Aorta (tissue), 5 donors: ENCODE results near the gene SFRP2. TPM values are rescaled to one million over a fixed set of nuclear protein-coding genes. Genes with fewer than 3 reads are reported as not detected.

Experiments used
- ATAC-seq: fragments of 200-7000 bp; cut with Tn5 transposase; one replicate; pipeline ENCODE4 v1.9.1; 2022; ENCODE audit warnings: moderate library complexity; ENCODE audit not compliant: low FRiP score
- DNase-seq, 2 donors: peaks; one replicate each; pipeline ENCODE4 v3.0.0-alpha.2; 2020
- H3K27ac ChIP-seq, 2 donors: one replicate each; pipeline ENCODE4 v1.5.1; 2013; ENCODE audit warnings: low read length in 2 of 2, mild to moderate bottlenecking in 2 of 2, moderate library complexity in 2 of 2, control low read depth in 1 of 2, inconsistent platforms in 1 of 2, low read depth in 1 of 2
- H3K27me3 ChIP-seq, 2 donors: one replicate each; pipeline ENCODE4 v1.6.1; 2013; ENCODE audit warnings: control low read depth in 1 of 2, low read length in 1 of 2, mild to moderate bottlenecking in 1 of 2, moderate library complexity in 1 of 2; ENCODE audit not compliant: insufficient read depth in 2 of 2, control insufficient read depth in 1 of 2
- H3K36me3 ChIP-seq, 2 donors: one replicate each; pipeline ENCODE4 v1.6.1; 2013; ENCODE audit warnings: control low read depth in 1 of 2, low read length in 1 of 2, mild to moderate bottlenecking in 1 of 2; ENCODE audit not compliant: insufficient read depth in 2 of 2, control insufficient read depth in 1 of 2
- H3K4me1 ChIP-seq, 2 donors: one replicate each; pipeline ENCODE4 v1.6.1; 2013; ENCODE audit warnings: low read length in 2 of 2, control low read depth in 1 of 2, mild to moderate bottlenecking in 1 of 2, moderate library complexity in 1 of 2; ENCODE audit not compliant: insufficient read depth in 2 of 2, control insufficient read depth in 1 of 2
- H3K4me3 ChIP-seq, 2 donors: one replicate each; pipeline ENCODE4 v1.5.1; 2013; ENCODE audit warnings: low read length in 2 of 2, control low read depth in 1 of 2, mild to moderate bottlenecking in 1 of 2
- H3K9me3 ChIP-seq: one replicate; pipeline ENCODE4 v1.6.1; 2013; ENCODE audit warnings: mild to moderate bottlenecking, low read length; ENCODE audit not compliant: control insufficient read depth
- WGBS, 2 donors: extraction: QIAGEN DNeasy Blood & Tissue Kit; methylation state at CpG; one replicate each; pipeline ENCODE4 v1.1.7; 2013; 5-methylcytosine and 5-hydroxymethylcytosine counted together
- intact Hi-C, 2 donors: fragments of 100-400 bp; cut with DNase I; formaldehyde crosslinking; loops; one replicate each; pipeline versions ENCODE4 v1.14.2 to v1.15.0; 2022
- polyA plus RNA-seq, 2 donors: library from polyadenylated mRNA; stranded (reverse); fragments of 200-250 nt; gene quantifications; one replicate each; pipeline ENCODE4 v1.2.3, GENCODE V29; 2013
- total RNA-seq, 2 donors: library from RNA; stranded (reverse); fragmentation: NEBNext Ultra II Directional; extraction: Animal tissue kit (Norgen Biotek cat#: 25700); gene quantifications; one replicate each; pipeline ENCODE4 v1.2.1, GENCODE V29; 2021
- donor health status: healthy with polysubstance abuse.
- donor health status: Bipolar disorder and iron deficiency.
- donor health status: DM: no; HTN: no; CAD: no.
- donor health status: DM: no; HTN: no; CAD: no.
- donor health status: DM: yes; HTN: yes; CAD: no.

The SFRP2 gene
- total and polyA plus RNA-seq, 4 donors = 0.92 to 1,198 (median 52.0) TPM

GRCh38 chr4:153757407-153757806, 31.5 kb downstream of the SFRP2 start:
- Histone ChIP-seq H3K4me1 (no peaks in the 10 kb centered on the region), H3K4me3 (no peak overlapping the region), H3K36me3 (no peaks in the 10 kb centered on the region), H3K27ac (no peak overlapping the region), H3K27me3 (no peaks in the 10 kb centered on the region), H3K9me3 (peaks cover 2% of the 10 kb centered on the region)
- DNase-seq (no peak), ATAC-seq (no peak)
- intact Hi-C loops = no loop called here
- 90 to 93% methylated on average over 1 of the region's 1 CpG for WGBS, 2 donors

- Histone ChIP-seq H3K27ac (no peak overlapping the region), H3K9me3 (no peaks in the 10 kb centered on the region), H3K4me3 (no peak overlapping the region), H3K36me3 (no peaks in the 10 kb centered on the region), H3K4me1 (no peaks in the 10 kb centered on the region), H3K27me3 (no peaks in the 10 kb centered on the region)
- ATAC-seq (no peak), DNase-seq (no peak)
- 89 to 92% methylated on average over 2 of the region's 2 CpGs for WGBS, 2 donors
- intact Hi-C loops = no loop called here
Measured at GRCh38 chr4:153755186-153755585, 33.7 kb downstream of the SFRP2 start.

- peaks cover 0 to 3% of the 10 kb centered on the region in 2 donors for H3K4me1 ChIP-seq
- H3K9me3 ChIP-seq = no peaks in the 10 kb centered on the region
- no peak overlapping the region for H3K27ac ChIP-seq
- DNase-seq (peak in 1 of 2 donors; percentile 67), ATAC-seq (peak; percentile 90)
- no peak overlapping the region for H3K4me3 ChIP-seq
- no peaks in the 10 kb centered on the region for H3K36me3 ChIP-seq
- no peaks in the 10 kb centered on the region for H3K27me3 ChIP-seq
- intact Hi-C loops = loop anchor here in 1 of 2 donors (2.0 to 5.0 kb wide), 2 partner anchors 116 to 403 kb away; no protein-coding TSS in a partner anchor
- WGBS, 2 donors = 25 to 36% methylated on average over 5 of the region's 5 CpGs
Measured at GRCh38 chr4:153750197-153750817, 38.6 kb downstream of the SFRP2 start.

- no peaks in the 10 kb centered on the region for H3K36me3 ChIP-seq
- no peaks in the 10 kb centered on the region for H3K27me3 ChIP-seq
- ATAC-seq (peak; percentile 86), DNase-seq (peak; percentile 79 to 86)
- H3K4me3 ChIP-seq = no peak overlapping the region
- no peaks in the 10 kb centered on the region for H3K9me3 ChIP-seq
- no peak overlapping the region for H3K27ac ChIP-seq
- H3K4me1 ChIP-seq = peaks cover 0 to 3% of the 10 kb centered on the region in 2 donors
- intact Hi-C loops = loop anchor here (2.0 to 10.0 kb wide), 4 partner anchors 114 to 604 kb away; partner anchors contain the start of gene MND1 (in 1 of the 2)
- WGBS, 2 donors = 45 to 47% methylated on average over 6 of the region's 6 CpGs
Measured at GRCh38 chr4:153748378-153748777, 40.5 kb downstream of the SFRP2 start.

DNA sequence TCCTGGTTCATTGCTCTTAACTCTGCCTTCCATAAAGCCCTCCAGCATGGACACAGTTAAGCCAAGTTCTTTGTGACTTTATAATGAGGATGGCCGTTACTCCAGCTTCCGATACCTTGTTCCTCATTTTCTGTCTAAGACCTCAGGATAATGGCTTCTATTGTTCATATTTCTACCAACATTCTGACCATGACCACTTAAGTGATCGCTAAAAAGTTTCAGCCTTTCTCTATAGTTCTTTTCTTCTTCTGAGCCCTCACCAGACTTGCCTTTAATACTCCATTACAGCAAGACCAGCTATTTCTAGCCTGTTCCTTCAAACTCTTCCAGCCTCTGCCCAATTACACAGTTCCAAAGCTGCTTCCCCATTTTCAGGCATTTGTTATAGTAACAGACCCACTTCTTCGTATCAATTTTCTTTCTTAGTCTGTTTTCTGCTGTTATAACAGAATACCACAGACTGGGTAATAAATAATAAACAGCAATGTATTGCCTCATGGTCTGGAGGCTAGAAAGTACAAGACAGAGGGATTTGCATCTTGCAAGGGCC, 41.4 kb downstream of the SFRP2 start:
- Histone ChIP-seq H3K27me3 (no peaks in the 10 kb centered on the region), H3K9me3 (no peaks in the 10 kb centered on the region), H3K36me3 (no peaks in the 10 kb centered on the region), H3K4me3 (no peak overlapping the region), H3K4me1 (peaks cover 0 to 3% of the 10 kb centered on the region in 2 donors), H3K27ac (no peak overlapping the region)
- intact Hi-C loops = loop anchor here (10.0 kb wide), 2 partner anchors 293 to 603 kb away; no protein-coding TSS in a partner anchor
- DNase-seq (no peak), ATAC-seq (no peak)
- WGBS, 2 donors = 88 to 93% methylated on average over 4 of the region's 4 CpGs

DNA sequence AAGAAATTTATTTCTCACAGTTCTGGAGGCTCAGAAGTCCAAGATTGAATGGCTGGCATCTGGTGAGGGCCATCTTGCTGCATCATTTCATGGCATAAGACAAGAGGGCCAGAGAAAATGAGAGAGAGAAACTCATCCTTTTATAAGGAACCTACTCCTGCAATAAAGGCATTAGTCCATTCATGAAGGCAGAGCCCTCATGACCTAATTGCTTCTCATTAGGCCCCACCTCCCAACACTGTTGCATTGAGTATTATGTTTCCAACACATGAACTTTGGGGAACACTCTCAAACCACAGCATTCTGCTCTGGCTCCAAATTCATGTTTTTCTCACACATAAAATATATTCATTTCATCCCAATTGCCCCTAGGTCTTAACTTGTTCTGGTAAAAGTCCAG, 43.2 kb downstream of the SFRP2 start:
- H3K9me3 ChIP-seq = peaks cover 2% of the 10 kb centered on the region
- no peaks in the 10 kb centered on the region for H3K27me3 ChIP-seq
- H3K27ac ChIP-seq = no peak overlapping the region
- no peak overlapping the region for H3K4me3 ChIP-seq
- intact Hi-C loops = loop anchor here (10.0 kb wide), 2 partner anchors 291 to 601 kb away; no protein-coding TSS in a partner anchor
- DNase-seq (no peak), ATAC-seq (no peak)
- no peaks in the 10 kb centered on the region for H3K36me3 ChIP-seq
- peaks cover 0 to 3% of the 10 kb centered on the region in 2 donors for H3K4me1 ChIP-seq

GRCh38 chr4:153741541-153741940, 47.3 kb downstream of the SFRP2 start:
- intact Hi-C loops = loop anchor here (10.0 kb wide), 2 partner anchors 287 to 597 kb away; no protein-coding TSS in a partner anchor
- no peaks in the 10 kb centered on the region for H3K4me1 ChIP-seq
- 81% methylated on average over 2 of the region's 2 CpGs for WGBS, 2 donors
- DNase-seq = no peak
- no peaks in the 10 kb centered on the region for H3K36me3 ChIP-seq
- no peak overlapping the region for H3K27ac ChIP-seq
- H3K4me3 ChIP-seq = no peak overlapping the region
- no peaks in the 10 kb centered on the region for H3K27me3 ChIP-seq
- no peak for ATAC-seq
- H3K9me3 ChIP-seq = peaks cover 2% of the 10 kb centered on the region

DNA sequence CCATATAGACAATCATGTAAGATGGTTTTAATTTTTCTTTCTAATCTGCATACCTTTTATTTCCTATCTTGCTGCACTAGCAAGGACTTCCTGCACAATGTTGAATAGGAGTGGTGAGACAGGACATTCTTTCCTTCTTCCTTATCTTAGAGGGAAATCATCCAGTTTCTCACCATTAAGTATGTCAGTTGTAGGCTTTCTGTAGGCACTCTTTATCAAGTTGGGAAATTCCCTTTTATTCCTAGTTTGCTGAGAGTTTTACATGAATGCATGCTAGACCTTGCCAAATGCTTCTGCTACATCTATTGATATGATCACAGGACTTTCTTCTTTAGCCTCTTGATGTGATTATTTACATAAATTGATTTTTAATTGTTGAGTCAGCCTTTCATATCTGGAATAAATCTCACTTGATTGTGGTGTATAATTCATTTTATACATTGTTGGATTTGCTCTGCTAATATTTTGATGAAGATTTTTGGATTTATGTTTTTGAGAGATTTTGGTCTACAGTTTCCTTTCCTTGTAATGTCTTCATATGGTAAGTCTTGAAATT, 52.9 kb downstream of the SFRP2 start:
- ATAC-seq = no peak
- no peak for DNase-seq
- Histone ChIP-seq H3K36me3 (no peaks in the 10 kb centered on the region), H3K4me1 (no peaks in the 10 kb centered on the region), H3K27me3 (no peaks in the 10 kb centered on the region), H3K27ac (no peak overlapping the region), H3K9me3 (peaks cover 2% of the 10 kb centered on the region), H3K4me3 (no peak overlapping the region)
- intact Hi-C loops = no loop called here
